ENCODE results near the gene PRAMEF10.
"Not testable (repeated sequence)": the region's sequence is repeated elsewhere in the genome, so short reads cannot be mapped to it uniquely, and the experiment has no call there.

The PRAMEF10 gene

DNA sequence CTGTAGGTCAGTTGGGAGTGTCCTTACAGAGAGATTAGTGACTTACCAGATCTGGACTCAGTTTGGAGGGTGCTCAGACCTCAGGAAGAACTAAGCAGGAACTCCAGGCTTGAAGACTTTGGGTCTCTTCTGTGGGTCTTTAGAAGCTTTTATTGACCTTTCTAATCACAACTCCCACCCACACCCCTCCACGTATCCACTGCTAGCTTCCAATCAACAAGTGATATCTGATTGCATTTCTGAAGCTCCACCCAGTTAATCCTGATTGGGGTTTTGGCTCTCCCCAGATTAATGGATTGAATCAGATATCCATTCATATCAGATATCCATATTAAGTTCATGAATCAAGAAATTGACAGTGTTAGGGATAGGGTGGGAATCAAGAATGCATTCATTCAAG is at the start of gene PRAMEF10:
Gene PRAMEF10, minus strand, starts transcription at position 101 of the 400 bp plus-strand sequence. CDS start 2,423 bp downstream, outside the sequence.
- DNase-seq: not testable (repeated sequence)

- DNase-seq: not testable (repeated sequence)
Measured at GRCh38 chr1:12947480-12947879, 49.4 kb upstream of the PRAMEF10 start, which contains the start of gene PRAMEF6. Gene PRAMEF6 (minus strand): TSS chr1:12947580. CDS start chr1:12942518, 5,062 bp downstream.

- not testable (repeated sequence) for DNase-seq
Measured at GRCh38 chr1:12924368-12924767, 26.3 kb upstream of the PRAMEF10 start.

GRCh38 chr1:12921749-12922148 is 23.7 kb upstream of the PRAMEF10 start:
- not testable (repeated sequence) for DNase-seq

DNA sequence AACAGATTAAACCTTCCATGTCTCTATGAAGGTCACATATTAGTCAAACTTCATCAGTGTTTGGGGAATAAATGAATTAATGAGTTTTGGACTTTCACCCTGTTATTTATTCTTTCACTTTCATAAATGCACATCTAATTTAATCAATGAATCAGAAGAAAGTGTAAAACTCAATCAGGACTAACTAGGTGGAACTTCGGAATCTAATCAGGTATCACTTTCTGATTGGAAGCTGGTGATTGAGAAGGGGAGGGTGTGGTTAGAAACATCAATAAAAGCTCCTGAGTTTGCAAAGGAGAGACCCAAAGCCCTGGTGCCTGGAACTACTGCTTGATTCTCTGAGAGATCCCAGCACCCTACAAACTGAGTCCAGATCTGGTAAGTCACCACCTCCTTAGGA is 18.2 kb upstream of the PRAMEF10 start, which contains the start of gene PRAMEF7:
Gene PRAMEF7, plus strand, starts transcription at position 301 of the 400 bp plus-strand sequence. CDS start 1,083 bp downstream, outside the sequence.
- not testable (repeated sequence) for DNase-seq

GRCh38 chr1:12903793-12904572 is 5.9 kb upstream of the PRAMEF10 start:
- not testable (repeated sequence) for DNase-seq

DNA sequence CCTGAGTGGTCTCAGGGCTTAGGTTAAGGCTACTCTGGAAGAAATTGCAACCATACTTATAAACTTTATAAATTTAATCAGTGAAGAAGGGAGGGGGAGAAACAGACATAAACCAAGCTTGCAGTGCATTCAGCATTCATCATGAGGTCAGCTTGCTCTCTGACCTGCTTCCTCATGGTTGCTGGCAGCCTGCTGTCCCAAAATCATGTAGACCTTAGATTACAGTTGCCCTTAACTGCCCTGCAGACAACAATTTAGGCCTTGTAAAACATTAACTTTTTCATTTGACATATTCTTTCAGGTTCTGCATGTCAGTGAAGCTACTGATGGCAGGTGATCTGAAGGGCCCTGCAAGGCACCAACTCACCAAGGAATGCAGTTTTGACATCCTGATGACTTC is 1.1 kb upstream of the PRAMEF10 start:
- DNase-seq: not testable (repeated sequence)

- DNase-seq: not testable (repeated sequence)
Measured at GRCh38 chr1:12886101-12886500, 12.0 kb downstream of the PRAMEF10 start, which contains the start of gene PRAMEF4. Gene PRAMEF4 (minus strand): TSS chr1:12886201. CDS start chr1:12883394, 2,807 bp downstream.

- DNase-seq: not testable (repeated sequence)
Measured at GRCh38 chr1:12878453-12878852, 19.6 kb downstream of the PRAMEF10 start.

DNA sequence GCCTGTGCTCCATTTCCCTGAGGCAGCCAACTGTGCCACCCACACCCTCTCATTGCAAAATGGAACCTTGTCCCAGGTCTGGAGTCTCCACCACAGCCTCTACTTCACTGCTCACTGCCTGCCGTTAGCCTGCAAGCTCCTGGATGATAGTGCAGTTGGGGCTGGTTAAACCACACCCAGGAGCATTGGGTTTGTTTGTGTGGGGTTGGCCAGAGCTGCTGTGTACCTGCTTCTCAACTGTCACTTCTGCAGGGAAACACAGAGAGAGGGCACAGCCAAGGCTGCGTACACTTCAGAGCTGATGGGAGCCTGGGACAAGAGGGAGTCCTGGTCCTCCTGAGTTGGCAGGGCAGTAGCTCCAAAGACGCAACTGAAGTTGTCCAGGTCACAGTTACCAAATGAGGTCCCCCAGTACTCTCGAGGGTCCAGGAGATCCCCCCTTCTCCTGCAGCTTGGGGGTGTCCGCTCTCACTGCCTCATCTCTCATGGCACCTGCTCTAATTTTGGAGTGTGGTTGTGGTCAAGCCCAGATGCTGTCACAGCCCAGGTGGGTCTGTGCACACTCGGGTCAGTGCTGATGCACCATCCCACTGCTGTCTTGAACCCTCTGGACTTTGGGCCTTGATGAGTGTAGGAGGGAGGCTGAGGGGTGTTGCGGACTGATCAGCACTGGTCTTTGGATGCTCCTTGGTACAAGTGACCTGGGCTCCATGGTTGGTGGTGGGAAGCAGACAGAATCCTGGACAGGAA is 34.8 kb downstream of the PRAMEF10 start:
- not testable (repeated sequence) for DNase-seq

DNA sequence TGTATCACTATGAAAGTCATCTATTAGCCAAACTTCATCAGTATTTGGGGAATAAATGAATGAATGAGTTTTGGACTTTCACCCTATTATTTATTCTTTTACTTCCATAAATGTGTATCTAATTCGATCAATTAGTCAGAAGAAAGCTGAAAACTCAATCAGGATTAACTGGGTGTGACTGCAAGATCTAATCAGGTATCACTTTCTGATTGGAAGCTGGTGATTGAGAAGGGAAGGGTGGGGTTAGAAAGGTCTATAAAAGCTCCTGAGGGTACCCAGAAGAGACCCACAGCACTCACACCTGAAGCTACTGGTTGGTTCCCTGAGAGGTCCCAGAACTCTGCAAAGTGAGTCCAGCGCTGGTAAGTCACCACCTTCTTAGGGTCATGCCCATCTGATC is 41.3 kb downstream of the PRAMEF10 start, which contains the start of gene PRAMEF2:
Gene PRAMEF2, plus strand, starts transcription at position 301 of the 400 bp plus-strand sequence. CDS start 1,924 bp downstream, outside the sequence.
- DNase-seq: not testable (repeated sequence)

GRCh38 chr1:12851779-12852178 is 46.3 kb downstream of the PRAMEF10 start:
- DNase-seq: no peak

GRCh38 chr1:12848620-12849019 is 49.5 kb downstream of the PRAMEF10 start, which contains the start of gene HNRNPCL1:
Gene HNRNPCL1 (minus strand): TSS chr1:12848720. CDS start chr1:12848289, 431 bp downstream.
- not testable (repeated sequence) for DNase-seq
